Sigmoid colon (tissue), 4 donors: ENCODE data around the gene AAMP.

Experiments used
- CTCF ChIP-seq, 4 experiments: fragments of 450-650 bp in 3 of 4; fragments of 200-600 bp in 1 of 4; IDR thresholded peaks; one replicate each; pipeline ENCODE4 v1.5.1; 2016 to 2019; ENCODE audit warnings: antibody characterized with exemption in 4 of 4, mild to moderate bottlenecking in 3 of 4, moderate library complexity in 2 of 4
- EP300 ChIP-seq, 4 donors: sonication (generic); formaldehyde crosslinking; IDR thresholded peaks; one replicate each; pipeline ENCODE4 v1.6.1; 2017; ENCODE audit warnings: antibody characterized with exemption in 4 of 4
- POLR2A ChIP-seq, 2 donors: fragments of 450-650 bp; IDR thresholded peaks; one replicate each; pipeline ENCODE4 v1.6.1; 2016; ENCODE audit warnings: antibody characterized with exemption in 2 of 2, mild to moderate bottlenecking in 2 of 2, moderate library complexity in 2 of 2
- POLR2AphosphoS5 ChIP-seq, 4 donors: sonication (generic); formaldehyde crosslinking; IDR thresholded peaks; one replicate each; pipeline ENCODE4 v1.6.1; 2017; ENCODE audit warnings: antibody characterized with exemption in 4 of 4

GRCh38 chr2:218229851-218230250, 40.1 kb downstream of the AAMP start:
- TF ChIP-seq CTCF (IDR thresholded peaks at IDR 0.05) (no peak), POLR2A (IDR thresholded peaks at IDR 0.05) (no peak), EP300 (IDR thresholded peaks at IDR 0.05) (no peak), POLR2AphosphoS5 (IDR thresholded peaks at IDR 0.05) (no peak)
